HEK293 (cell line): ENCODE results near the gene PANK2.
A peak's percentile ranks its signal among the peaks of the same experiment; 100 is the strongest.

Experiments
- CTCF ChIA-PET: fragments of 350-600 bp; formaldehyde crosslinking; extraction: SDS; loops from one replicate; lab custom pipeline; 2021; ENCODE audit warnings: antibody characterized with exemption; lab: Yijun Ruan, JAX
- POLR2A ChIA-PET: fragments of 300-600 bp; formaldehyde crosslinking; extraction: SDS; loops from one replicate; lab custom pipeline; 2020; ENCODE audit warnings: antibody characterized with exemption, inconsistent platforms; lab: Yijun Ruan, JAX
- H3K27ac ChIP-seq: fragments of 200-500 bp; sonication (Bioruptor generic); 2 replicates; pipeline ENCODE4 v1.5.1; 2014; ENCODE audit warnings: low read depth, low read length, control low read depth, inconsistent platforms; ENCODE audit errors: extremely low read depth
- H3K36me3 ChIP-seq, 2 experiments: fragments of 200-500 bp in 1 of 2; sonication (Bioruptor generic) in 1 of 2; 1 replicate in 1 of 2; 2 replicates in 1 of 2; pipeline ENCODE4 v1.5.1; 2014 to 2017; ENCODE audit warnings: inconsistent platforms in 2 of 2, low read length in 2 of 2; ENCODE audit not compliant: control insufficient read depth in 2 of 2, insufficient read depth in 1 of 2
- H3K4me1 ChIP-seq: fragments of 200-500 bp; sonication (Bioruptor generic); 2 replicates; pipeline ENCODE4 v1.5.1; 2014; ENCODE audit warnings: mild to moderate bottlenecking, low read length, inconsistent platforms; ENCODE audit not compliant: control insufficient read depth, insufficient read depth
- H3K4me3 ChIP-seq: 2 replicates; pipeline ENCODE4 v1.5.1; 2011; ENCODE audit warnings: low read depth, mild to moderate bottlenecking, control low read depth, low read length, moderate library complexity
- H3K9me3 ChIP-seq: fragments of 200-500 bp; sonication (Bioruptor generic); 2 replicates; pipeline ENCODE4 v1.5.1; 2014; ENCODE audit warnings: low read depth, low read length, inconsistent platforms; ENCODE audit not compliant: control insufficient read depth, insufficient read depth
- BCL11B ChIP-seq: fragments of 450-650 bp; formaldehyde crosslinking; IDR thresholded peaks from 2 replicates; pipeline ENCODE4 v1.5.1; 2016; ENCODE audit warnings: low read depth, missing biosample characterization, missing genetic modification characterization
- GLIS2 ChIP-seq: fragments of 450-650 bp; formaldehyde crosslinking; IDR thresholded peaks from 2 replicates; pipeline ENCODE4 v1.5.1; 2016; ENCODE audit warnings: missing biosample characterization, missing genetic modification characterization
- IKZF3 ChIP-seq: fragments of 450-650 bp; IDR thresholded peaks from 2 replicates; pipeline ENCODE4 v1.5.0; 2018; ENCODE audit warnings: missing biosample characterization, mild to moderate bottlenecking, missing genetic modification characterization, moderate library complexity
- KLF8 ChIP-seq: fragments of 450-650 bp; formaldehyde crosslinking; IDR thresholded peaks from 2 replicates; pipeline ENCODE4 v1.5.1; 2016; ENCODE audit warnings: missing biosample characterization, missing genetic modification characterization
- OSR2 ChIP-seq: fragments of 450-650 bp; formaldehyde crosslinking; IDR thresholded peaks from 2 replicates; pipeline ENCODE4 v1.5.1; 2016; ENCODE audit warnings: missing biosample characterization, missing genetic modification characterization
- WT1 ChIP-seq: fragments of 450-650 bp; formaldehyde crosslinking; IDR thresholded peaks from 2 replicates; pipeline ENCODE4 v1.5.1; 2016; ENCODE audit warnings: missing biosample characterization, missing genetic modification characterization
- ZBTB1 ChIP-seq: fragments of 450-650 bp; formaldehyde crosslinking; IDR thresholded peaks from 2 replicates; pipeline ENCODE4 v1.5.1; 2016; ENCODE audit warnings: missing biosample characterization, missing genetic modification characterization
- ZBTB7A ChIP-seq: fragments of 450-650 bp; formaldehyde crosslinking; IDR thresholded peaks from 2 replicates; pipeline ENCODE4 v1.5.1; 2016; ENCODE audit warnings: low read depth, missing biosample characterization, missing genetic modification characterization
- ZFP69B ChIP-seq: fragments of 450-650 bp; formaldehyde crosslinking; IDR thresholded peaks from 2 replicates; pipeline ENCODE4 v1.5.1; 2016; ENCODE audit warnings: missing biosample characterization, missing genetic modification characterization
- ZNF121 ChIP-seq: fragments of 450-650 bp; formaldehyde crosslinking; IDR thresholded peaks from 2 replicates; pipeline ENCODE4 v1.5.1; 2016; ENCODE audit warnings: missing biosample characterization, missing genetic modification characterization
- ZNF391 ChIP-seq: fragments of 450-650 bp; formaldehyde crosslinking; IDR thresholded peaks from 2 replicates; pipeline ENCODE4 v1.5.1; 2016; ENCODE audit warnings: low read depth, missing biosample characterization, missing genetic modification characterization, borderline replicate concordance
- ZNF416 ChIP-seq: fragments of 450-650 bp; formaldehyde crosslinking; IDR thresholded peaks from 2 replicates; pipeline ENCODE4 v1.5.1; 2016; ENCODE audit warnings: missing biosample characterization, missing genetic modification characterization
- ZNF521 ChIP-seq: fragments of 450-650 bp; formaldehyde crosslinking; IDR thresholded peaks from 2 replicates; pipeline ENCODE4 v1.5.1; 2017; ENCODE audit warnings: missing biosample characterization, mild to moderate bottlenecking, missing genetic modification characterization
- ZNF600 ChIP-seq: fragments of 450-650 bp; formaldehyde crosslinking; IDR thresholded peaks from 2 replicates; pipeline ENCODE4 v1.5.1; 2016; ENCODE audit warnings: missing biosample characterization, missing genetic modification characterization
- ZXDB ChIP-seq: fragments of 450-650 bp; formaldehyde crosslinking; IDR thresholded peaks from 2 replicates; pipeline ENCODE4 v1.5.1; 2016; ENCODE audit warnings: missing biosample characterization, missing genetic modification characterization
- TF ChIP-seq, protein P1 (sequence below): fragments of 450-650 bp; formaldehyde crosslinking; IDR thresholded peaks from 2 replicates; pipeline ENCODE4 v1.5.1; 2016; ENCODE audit warnings: missing biosample characterization, missing genetic modification characterization
- TF ChIP-seq, protein P2 (sequence below): fragments of 450-650 bp; formaldehyde crosslinking; IDR thresholded peaks from 2 replicates; pipeline ENCODE4 v1.5.1; 2016; ENCODE audit warnings: missing biosample characterization, missing genetic modification characterization, low read depth
- TF ChIP-seq, protein P3 (sequence below): fragments of 450-650 bp; formaldehyde crosslinking; optimal IDR thresholded peaks from 2 replicates; pipeline ENCODE3; 2016; ENCODE audit warnings: missing biosample characterization, mild to moderate bottlenecking, missing genetic modification characterization
- TF ChIP-seq, protein P4 (sequence below): fragments of 450-650 bp; formaldehyde crosslinking; IDR thresholded peaks from 2 replicates; pipeline ENCODE4 v1.5.1; 2017; ENCODE audit warnings: missing biosample characterization, missing genetic modification characterization
- TF ChIP-seq, protein P5 (sequence below): fragments of 450-650 bp; IDR thresholded peaks from 2 replicates; pipeline ENCODE4 v1.5.1; 2018; ENCODE audit warnings: missing biosample characterization, missing genetic modification characterization
- TF ChIP-seq, protein P6 (sequence below): fragments of 450-650 bp; formaldehyde crosslinking; IDR thresholded peaks from 2 replicates; pipeline ENCODE4 v1.5.1; 2016; ENCODE audit warnings: missing biosample characterization, missing genetic modification characterization
- TF ChIP-seq, protein P7 (sequence below): fragments of 450-650 bp; formaldehyde crosslinking; IDR thresholded peaks from 2 replicates; pipeline ENCODE4 v1.5.1; 2016; ENCODE audit warnings: missing biosample characterization, missing genetic modification characterization

PANK2 gene

DNA sequence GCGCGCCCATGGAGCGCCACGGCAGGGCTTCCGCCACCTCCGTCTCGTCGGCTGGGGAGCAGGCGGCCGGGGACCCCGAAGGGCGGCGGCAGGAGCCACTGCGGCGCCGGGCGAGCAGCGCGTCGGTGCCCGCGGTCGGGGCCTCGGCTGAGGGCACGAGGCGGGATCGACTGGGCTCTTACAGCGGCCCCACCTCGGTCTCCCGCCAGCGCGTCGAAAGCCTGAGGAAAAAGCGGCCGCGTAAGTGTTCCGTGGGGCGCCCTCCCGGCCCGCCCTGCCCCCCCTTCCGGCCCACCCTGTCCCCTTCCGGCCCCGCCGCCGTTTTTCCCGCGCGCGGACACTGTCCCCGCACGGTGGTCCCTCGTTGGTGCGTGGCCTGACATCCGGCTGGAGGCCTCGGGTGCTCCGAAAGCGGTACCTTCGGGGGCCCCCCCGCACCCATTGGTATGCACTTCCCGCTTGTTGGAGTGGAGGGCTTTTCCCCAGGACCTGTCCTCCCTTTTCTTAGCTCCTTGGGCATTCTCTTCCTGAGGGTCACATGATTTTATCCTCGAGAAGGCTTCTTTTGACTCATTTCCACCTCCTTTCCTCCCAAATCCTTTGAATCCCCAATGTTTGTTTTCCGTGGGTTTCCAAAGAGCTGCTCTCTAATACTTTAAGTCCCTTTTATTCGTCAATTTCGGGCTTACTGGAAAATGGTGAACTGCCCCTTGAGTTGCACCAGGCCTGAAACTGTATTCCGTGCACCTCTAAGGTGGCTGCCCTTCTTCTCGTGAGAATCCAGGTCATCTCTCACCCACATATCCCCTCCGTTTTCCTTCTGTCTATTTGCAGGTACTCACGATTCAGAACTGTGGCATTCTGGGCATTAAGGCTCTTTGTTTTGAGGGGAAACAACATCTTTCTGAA, 556 bp downstream of the PANK2 start:
- H3K27ac ChIP-seq = peak overlapping the region; percentile 97
- H3K4me1 ChIP-seq = peaks cover 31% of the 10 kb centered on the region
- CTCF ChIA-PET = interaction anchor here (0.7 to 2.3 kb wide), 8 partner anchors 16 to 194 kb away, joined by 3 to 17 read pairs (median 3); no protein-coding TSS in a partner anchor
- peaks cover 26 to 38% of the 10 kb centered on the region in 2 experiments; a peak in 2 of 3 replicates for H3K36me3 ChIP-seq
- peak overlapping the region; percentile 74 for H3K4me3 ChIP-seq
- POLR2A ChIA-PET = interaction anchor here (0.7 to 1.1 kb wide), 4 partner anchors 33 to 149 kb away, joined by 3 read pairs; partner anchors contain the start of genes ADISSP and AP5S1
- H3K9me3 ChIP-seq = no peaks in the 10 kb centered on the region
- TF ChIP-seq, protein P1, sequence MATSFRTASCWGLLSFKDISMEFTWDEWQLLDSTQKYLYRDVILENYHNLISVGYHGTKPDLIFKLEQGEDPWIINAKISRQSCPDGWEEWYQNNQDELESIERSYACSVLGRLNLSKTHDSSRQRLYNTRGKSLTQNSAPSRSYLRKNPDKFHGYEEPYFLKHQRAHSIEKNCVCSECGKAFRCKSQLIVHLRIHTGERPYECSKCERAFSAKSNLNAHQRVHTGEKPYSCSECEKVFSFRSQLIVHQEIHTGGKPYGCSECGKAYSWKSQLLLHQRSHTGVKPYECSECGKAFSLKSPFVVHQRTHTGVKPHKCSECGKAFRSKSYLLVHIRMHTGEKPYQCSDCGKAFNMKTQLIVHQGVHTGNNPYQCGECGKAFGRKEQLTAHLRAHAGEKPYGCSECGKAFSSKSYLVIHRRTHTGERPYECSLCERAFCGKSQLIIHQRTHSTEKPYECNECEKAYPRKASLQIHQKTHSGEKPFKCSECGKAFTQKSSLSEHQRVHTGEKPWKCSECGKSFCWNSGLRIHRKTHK = no peak
- TF ChIP-seq ZFP69B (tag by site-specific recombination) = 0 out of 2 replicates have a peak, but pooled peaks have one; percentile 15
- no peak for TF ChIP-seq ZNF391 (tag by site-specific recombination)
- peak; percentile 61; the same call in 1 of the 2 replicates for TF ChIP-seq IKZF3 (tag by site-specific recombination)
- TF ChIP-seq ZNF521 = no peak
- TF ChIP-seq, protein P2, sequence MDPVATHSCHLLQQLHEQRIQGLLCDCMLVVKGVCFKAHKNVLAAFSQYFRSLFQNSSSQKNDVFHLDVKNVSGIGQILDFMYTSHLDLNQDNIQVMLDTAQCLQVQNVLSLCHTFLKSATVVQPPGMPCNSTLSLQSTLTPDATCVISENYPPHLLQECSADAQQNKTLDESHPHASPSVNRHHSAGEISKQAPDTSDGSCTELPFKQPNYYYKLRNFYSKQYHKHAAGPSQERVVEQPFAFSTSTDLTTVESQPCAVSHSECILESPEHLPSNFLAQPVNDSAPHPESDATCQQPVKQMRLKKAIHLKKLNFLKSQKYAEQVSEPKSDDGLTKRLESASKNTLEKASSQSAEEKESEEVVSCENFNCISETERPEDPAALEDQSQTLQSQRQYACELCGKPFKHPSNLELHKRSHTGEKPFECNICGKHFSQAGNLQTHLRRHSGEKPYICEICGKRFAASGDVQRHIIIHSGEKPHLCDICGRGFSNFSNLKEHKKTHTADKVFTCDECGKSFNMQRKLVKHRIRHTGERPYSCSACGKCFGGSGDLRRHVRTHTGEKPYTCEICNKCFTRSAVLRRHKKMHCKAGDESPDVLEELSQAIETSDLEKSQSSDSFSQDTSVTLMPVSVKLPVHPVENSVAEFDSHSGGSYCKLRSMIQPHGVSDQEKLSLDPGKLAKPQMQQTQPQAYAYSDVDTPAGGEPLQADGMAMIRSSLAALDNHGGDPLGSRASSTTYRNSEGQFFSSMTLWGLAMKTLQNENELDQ (tag by site-specific recombination) = no peak
- TF ChIP-seq ZBTB1 (tag by site-specific recombination) = 0 out of 2 replicates have a peak, but pooled peaks have one; percentile 22
- TF ChIP-seq ZNF121 = no peak
- TF ChIP-seq, protein P3, sequence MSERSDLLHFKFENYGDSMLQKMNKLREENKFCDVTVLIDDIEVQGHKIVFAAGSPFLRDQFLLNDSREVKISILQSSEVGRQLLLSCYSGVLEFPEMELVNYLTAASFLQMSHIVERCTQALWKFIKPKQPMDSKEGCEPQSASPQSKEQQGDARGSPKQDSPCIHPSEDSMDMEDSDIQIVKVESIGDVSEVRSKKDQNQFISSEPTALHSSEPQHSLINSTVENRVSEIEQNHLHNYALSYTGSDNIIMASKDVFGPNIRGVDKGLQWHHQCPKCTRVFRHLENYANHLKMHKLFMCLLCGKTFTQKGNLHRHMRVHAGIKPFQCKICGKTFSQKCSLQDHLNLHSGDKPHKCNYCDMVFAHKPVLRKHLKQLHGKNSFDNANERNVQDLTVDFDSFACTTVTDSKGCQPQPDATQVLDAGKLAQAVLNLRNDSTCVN (tag by site-specific recombination) = peak; percentile 15
- no peak for TF ChIP-seq ZBTB7A (tag by site-specific recombination)
- TF ChIP-seq, protein P4, sequence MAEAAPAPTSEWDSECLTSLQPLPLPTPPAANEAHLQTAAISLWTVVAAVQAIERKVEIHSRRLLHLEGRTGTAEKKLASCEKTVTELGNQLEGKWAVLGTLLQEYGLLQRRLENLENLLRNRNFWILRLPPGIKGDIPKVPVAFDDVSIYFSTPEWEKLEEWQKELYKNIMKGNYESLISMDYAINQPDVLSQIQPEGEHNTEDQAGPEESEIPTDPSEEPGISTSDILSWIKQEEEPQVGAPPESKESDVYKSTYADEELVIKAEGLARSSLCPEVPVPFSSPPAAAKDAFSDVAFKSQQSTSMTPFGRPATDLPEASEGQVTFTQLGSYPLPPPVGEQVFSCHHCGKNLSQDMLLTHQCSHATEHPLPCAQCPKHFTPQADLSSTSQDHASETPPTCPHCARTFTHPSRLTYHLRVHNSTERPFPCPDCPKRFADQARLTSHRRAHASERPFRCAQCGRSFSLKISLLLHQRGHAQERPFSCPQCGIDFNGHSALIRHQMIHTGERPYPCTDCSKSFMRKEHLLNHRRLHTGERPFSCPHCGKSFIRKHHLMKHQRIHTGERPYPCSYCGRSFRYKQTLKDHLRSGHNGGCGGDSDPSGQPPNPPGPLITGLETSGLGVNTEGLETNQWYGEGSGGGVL (tag by site-specific recombination) = no peak
- TF ChIP-seq, protein P5, sequence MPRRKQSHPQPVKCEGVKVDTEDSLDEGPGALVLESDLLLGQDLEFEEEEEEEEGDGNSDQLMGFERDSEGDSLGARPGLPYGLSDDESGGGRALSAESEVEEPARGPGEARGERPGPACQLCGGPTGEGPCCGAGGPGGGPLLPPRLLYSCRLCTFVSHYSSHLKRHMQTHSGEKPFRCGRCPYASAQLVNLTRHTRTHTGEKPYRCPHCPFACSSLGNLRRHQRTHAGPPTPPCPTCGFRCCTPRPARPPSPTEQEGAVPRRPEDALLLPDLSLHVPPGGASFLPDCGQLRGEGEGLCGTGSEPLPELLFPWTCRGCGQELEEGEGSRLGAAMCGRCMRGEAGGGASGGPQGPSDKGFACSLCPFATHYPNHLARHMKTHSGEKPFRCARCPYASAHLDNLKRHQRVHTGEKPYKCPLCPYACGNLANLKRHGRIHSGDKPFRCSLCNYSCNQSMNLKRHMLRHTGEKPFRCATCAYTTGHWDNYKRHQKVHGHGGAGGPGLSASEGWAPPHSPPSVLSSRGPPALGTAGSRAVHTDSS (tag by site-specific recombination) = peak; percentile 3; the same call in 1 of the 2 replicates
- no peak for TF ChIP-seq ZNF600 (tag by site-specific recombination)
- TF ChIP-seq, protein P6, sequence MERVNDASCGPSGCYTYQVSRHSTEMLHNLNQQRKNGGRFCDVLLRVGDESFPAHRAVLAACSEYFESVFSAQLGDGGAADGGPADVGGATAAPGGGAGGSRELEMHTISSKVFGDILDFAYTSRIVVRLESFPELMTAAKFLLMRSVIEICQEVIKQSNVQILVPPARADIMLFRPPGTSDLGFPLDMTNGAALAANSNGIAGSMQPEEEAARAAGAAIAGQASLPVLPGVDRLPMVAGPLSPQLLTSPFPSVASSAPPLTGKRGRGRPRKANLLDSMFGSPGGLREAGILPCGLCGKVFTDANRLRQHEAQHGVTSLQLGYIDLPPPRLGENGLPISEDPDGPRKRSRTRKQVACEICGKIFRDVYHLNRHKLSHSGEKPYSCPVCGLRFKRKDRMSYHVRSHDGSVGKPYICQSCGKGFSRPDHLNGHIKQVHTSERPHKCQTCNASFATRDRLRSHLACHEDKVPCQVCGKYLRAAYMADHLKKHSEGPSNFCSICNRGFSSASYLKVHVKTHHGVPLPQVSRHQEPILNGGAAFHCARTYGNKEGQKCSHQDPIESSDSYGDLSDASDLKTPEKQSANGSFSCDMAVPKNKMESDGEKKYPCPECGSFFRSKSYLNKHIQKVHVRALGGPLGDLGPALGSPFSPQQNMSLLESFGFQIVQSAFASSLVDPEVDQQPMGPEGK (tag by site-specific recombination) = peak; percentile 63
- 0 out of 2 replicates have a peak, but pooled peaks have one; percentile 53 for TF ChIP-seq WT1 (tag by site-specific recombination)
- TF ChIP-seq, protein P7, sequence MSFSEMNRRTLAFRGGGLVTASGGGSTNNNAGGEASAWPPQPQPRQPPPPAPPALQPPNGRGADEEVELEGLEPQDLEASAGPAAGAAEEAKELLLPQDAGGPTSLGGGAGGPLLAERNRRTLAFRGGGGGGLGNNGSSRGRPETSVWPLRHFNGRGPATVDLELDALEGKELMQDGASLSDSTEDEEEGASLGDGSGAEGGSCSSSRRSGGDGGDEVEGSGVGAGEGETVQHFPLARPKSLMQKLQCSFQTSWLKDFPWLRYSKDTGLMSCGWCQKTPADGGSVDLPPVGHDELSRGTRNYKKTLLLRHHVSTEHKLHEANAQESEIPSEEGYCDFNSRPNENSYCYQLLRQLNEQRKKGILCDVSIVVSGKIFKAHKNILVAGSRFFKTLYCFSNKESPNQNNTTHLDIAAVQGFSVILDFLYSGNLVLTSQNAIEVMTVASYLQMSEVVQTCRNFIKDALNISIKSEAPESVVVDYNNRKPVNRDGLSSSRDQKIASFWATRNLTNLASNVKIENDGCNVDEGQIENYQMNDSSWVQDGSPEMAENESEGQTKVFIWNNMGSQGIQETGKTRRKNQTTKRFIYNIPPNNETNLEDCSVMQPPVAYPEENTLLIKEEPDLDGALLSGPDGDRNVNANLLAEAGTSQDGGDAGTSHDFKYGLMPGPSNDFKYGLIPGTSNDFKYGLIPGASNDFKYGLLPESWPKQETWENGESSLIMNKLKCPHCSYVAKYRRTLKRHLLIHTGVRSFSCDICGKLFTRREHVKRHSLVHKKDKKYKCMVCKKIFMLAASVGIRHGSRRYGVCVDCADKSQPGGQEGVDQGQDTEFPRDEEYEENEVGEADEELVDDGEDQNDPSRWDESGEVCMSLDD (tag by site-specific recombination) = peak; percentile 38; the same call in 1 of the 2 replicates
- no peak for TF ChIP-seq BCL11B (tag by site-specific recombination)
- peak; percentile 38; the same call in 1 of the 2 replicates for TF ChIP-seq ZXDB (tag by site-specific recombination)
- TF ChIP-seq GLIS2 (tag by site-specific recombination) = peak; percentile 67
- no peak for TF ChIP-seq OSR2 (tag by site-specific recombination)
- TF ChIP-seq KLF8 = peak; percentile 50
- no peak for TF ChIP-seq ZNF416 (tag by site-specific recombination)
